Measurements from ENCODE around the gene APLF.
"Not testable (repeated sequence)": the region's sequence is repeated elsewhere in the genome, so short reads cannot be mapped to it uniquely, and the experiment has no call there.

APLF gene

DNA sequence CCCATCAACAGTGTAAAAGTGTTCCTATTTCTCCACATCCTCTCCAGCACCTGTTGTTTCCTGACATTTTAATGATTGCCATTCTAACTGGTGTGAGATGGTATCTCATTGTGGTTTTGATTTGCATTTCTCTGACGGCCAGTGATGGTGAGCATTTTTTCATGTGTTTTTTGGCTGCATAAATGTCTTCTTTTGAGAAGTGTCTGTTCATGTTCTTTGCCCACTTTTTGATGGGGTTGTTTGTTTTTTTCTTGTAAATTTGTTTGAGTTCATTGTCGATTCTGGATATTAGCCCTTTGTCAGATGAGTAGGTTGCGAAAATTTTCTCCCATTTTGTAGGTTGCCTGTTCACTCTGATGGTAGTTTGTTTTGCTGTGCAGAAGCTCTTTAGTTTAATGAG is 21.0 kb upstream of the APLF start:
- not testable (repeated sequence) for H3K9me3 ChIP-seq (ENCODE audit: control insufficient read depth, low read length); H3K4me3 ChIP-seq (ENCODE audit: low read length); DNase-seq (ENCODE audit: low read depth); H3K9ac ChIP-seq (ENCODE audit: low read length); H3K4me1 ChIP-seq (ENCODE audit: control insufficient read depth, insufficient read depth, low read length); H3K36me3 ChIP-seq (ENCODE audit: control insufficient read depth, insufficient read depth, low read length, severe bottlenecking); H3K27me3 ChIP-seq (replicated peaks; ENCODE audit: control insufficient read depth, insufficient read depth, low read length)

- Histone ChIP-seq H3K9me3 (ENCODE audit: control insufficient read depth, low read length) (no peaks in the 10 kb centered on the region), H3K4me3 (ENCODE audit: low read length) (no peak overlapping the region), H3K9ac (ENCODE audit: low read length) (no peak overlapping the region), H3K4me1 (ENCODE audit: control insufficient read depth, insufficient read depth, low read length) (no peaks in the 10 kb centered on the region), H3K36me3 (ENCODE audit: control insufficient read depth, insufficient read depth, low read length, severe bottlenecking) (no peaks in the 10 kb centered on the region), H3K27me3 (replicated peaks; ENCODE audit: control insufficient read depth, insufficient read depth, low read length) (no peaks in the 10 kb centered on the region)
- DNase-seq (ENCODE audit: low read depth) = no peak
Measured at GRCh38 chr2:68447118-68447517, 20.3 kb upstream of the APLF start.

GRCh38 chr2:68448671-68449653 is 18.4 kb upstream of the APLF start:
- Histone ChIP-seq H3K36me3 (ENCODE audit: control insufficient read depth, insufficient read depth, low read length, severe bottlenecking) (no peaks in the 10 kb centered on the region), H3K9me3 (ENCODE audit: control insufficient read depth, low read length) (no peaks in the 10 kb centered on the region), H3K4me3 (ENCODE audit: low read length) (no peak overlapping the region), H3K27me3 (replicated peaks; ENCODE audit: control insufficient read depth, insufficient read depth, low read length) (no peaks in the 10 kb centered on the region), H3K9ac (ENCODE audit: low read length) (no peak overlapping the region), H3K4me1 (ENCODE audit: control insufficient read depth, insufficient read depth, low read length) (no peaks in the 10 kb centered on the region)
- no peak for DNase-seq (ENCODE audit: low read depth)

- H3K36me3 ChIP-seq (ENCODE audit: control insufficient read depth, insufficient read depth, low read length, severe bottlenecking) = no peaks in the 10 kb centered on the region
Measured at GRCh38 chr2:68452158-68452900, 15.1 kb upstream of the APLF start.

GRCh38 chr2:68453761-68454360 is 13.5 kb upstream of the APLF start:
- no peak overlapping the region for H3K4me3 ChIP-seq (ENCODE audit: low read length)
- H3K9ac ChIP-seq (ENCODE audit: low read length) = no peak overlapping the region
- H3K36me3 ChIP-seq (ENCODE audit: control insufficient read depth, insufficient read depth, low read length, severe bottlenecking) = no peaks in the 10 kb centered on the region
- peaks cover 4% of the 10 kb centered on the region for H3K4me1 ChIP-seq (ENCODE audit: control insufficient read depth, insufficient read depth, low read length)
- no peaks in the 10 kb centered on the region for H3K9me3 ChIP-seq (ENCODE audit: control insufficient read depth, low read length)
- DNase-seq (ENCODE audit: low read depth) = no peak
- no peaks in the 10 kb centered on the region for H3K27me3 ChIP-seq (replicated peaks; ENCODE audit: control insufficient read depth, insufficient read depth, low read length)

More at GRCh38 chr2:68452158-68452900, 15.1 kb upstream of the APLF start:
- Histone ChIP-seq H3K9ac (ENCODE audit: low read length) (no peak overlapping the region), H3K4me3 (ENCODE audit: low read length) (no peak overlapping the region), H3K9me3 (ENCODE audit: control insufficient read depth, low read length) (no peaks in the 10 kb centered on the region), H3K27me3 (replicated peaks; ENCODE audit: control insufficient read depth, insufficient read depth, low read length) (no peaks in the 10 kb centered on the region), H3K4me1 (ENCODE audit: control insufficient read depth, insufficient read depth, low read length) (no peaks in the 10 kb centered on the region)
- no peak for DNase-seq (ENCODE audit: low read depth)

- no peaks in the 10 kb centered on the region for H3K9me3 ChIP-seq (ENCODE audit: control insufficient read depth, low read length)
- H3K27me3 ChIP-seq (replicated peaks; ENCODE audit: control insufficient read depth, insufficient read depth, low read length) = no peaks in the 10 kb centered on the region
- H3K4me3 ChIP-seq (ENCODE audit: low read length) = no peak overlapping the region
- peaks cover 6% of the 10 kb centered on the region for H3K4me1 ChIP-seq (ENCODE audit: control insufficient read depth, insufficient read depth, low read length)
- H3K36me3 ChIP-seq (ENCODE audit: control insufficient read depth, insufficient read depth, low read length, severe bottlenecking) = no peaks in the 10 kb centered on the region
- H3K9ac ChIP-seq (ENCODE audit: low read length) = no peak overlapping the region
- DNase-seq (ENCODE audit: low read depth) = no peak
Measured at GRCh38 chr2:68454719-68455118, 12.7 kb upstream of the APLF start.

GRCh38 chr2:68456198-68456597 is 11.2 kb upstream of the APLF start:
- Histone ChIP-seq H3K4me3 (ENCODE audit: low read length) (no peak overlapping the region), H3K4me1 (ENCODE audit: control insufficient read depth, insufficient read depth, low read length) (peaks cover 6% of the 10 kb centered on the region), H3K9ac (ENCODE audit: low read length) (no peak overlapping the region), H3K27me3 (replicated peaks; ENCODE audit: control insufficient read depth, insufficient read depth, low read length) (no peaks in the 10 kb centered on the region), H3K9me3 (ENCODE audit: control insufficient read depth, low read length) (no peaks in the 10 kb centered on the region), H3K36me3 (ENCODE audit: control insufficient read depth, insufficient read depth, low read length, severe bottlenecking) (no peaks in the 10 kb centered on the region)
- no peak for DNase-seq (ENCODE audit: low read depth)

DNA sequence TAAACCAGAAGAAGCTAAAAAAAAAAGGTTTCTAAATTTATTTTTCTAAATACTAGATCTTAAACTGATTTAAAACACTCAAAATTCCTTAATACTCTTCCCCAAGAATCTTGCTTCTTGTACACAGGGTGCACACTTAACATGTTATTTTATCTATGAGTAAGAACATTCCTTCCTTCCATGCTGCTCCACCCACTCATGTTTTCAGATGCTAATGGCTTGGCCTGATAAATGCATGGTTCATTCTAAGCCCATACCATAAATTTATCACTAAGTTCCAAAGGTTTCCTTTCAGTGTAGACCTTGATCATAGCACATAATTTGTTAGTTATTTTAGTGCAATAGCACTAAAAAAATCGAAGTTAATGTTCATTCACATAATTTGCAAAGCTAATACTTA is 8.4 kb upstream of the APLF start:
- DNase-seq (ENCODE audit: low read depth) = peak; percentile 57
- H3K9me3 ChIP-seq (ENCODE audit: control insufficient read depth, low read length) = no peaks in the 10 kb centered on the region
- peaks cover 6% of the 10 kb centered on the region for H3K4me1 ChIP-seq (ENCODE audit: control insufficient read depth, insufficient read depth, low read length)
- no peaks in the 10 kb centered on the region for H3K36me3 ChIP-seq (ENCODE audit: control insufficient read depth, insufficient read depth, low read length, severe bottlenecking)
- H3K27me3 ChIP-seq (replicated peaks; ENCODE audit: control insufficient read depth, insufficient read depth, low read length) = no peaks in the 10 kb centered on the region
- H3K9ac ChIP-seq (ENCODE audit: low read length) = no peak overlapping the region
- no peak overlapping the region for H3K4me3 ChIP-seq (ENCODE audit: low read length)

DNA sequence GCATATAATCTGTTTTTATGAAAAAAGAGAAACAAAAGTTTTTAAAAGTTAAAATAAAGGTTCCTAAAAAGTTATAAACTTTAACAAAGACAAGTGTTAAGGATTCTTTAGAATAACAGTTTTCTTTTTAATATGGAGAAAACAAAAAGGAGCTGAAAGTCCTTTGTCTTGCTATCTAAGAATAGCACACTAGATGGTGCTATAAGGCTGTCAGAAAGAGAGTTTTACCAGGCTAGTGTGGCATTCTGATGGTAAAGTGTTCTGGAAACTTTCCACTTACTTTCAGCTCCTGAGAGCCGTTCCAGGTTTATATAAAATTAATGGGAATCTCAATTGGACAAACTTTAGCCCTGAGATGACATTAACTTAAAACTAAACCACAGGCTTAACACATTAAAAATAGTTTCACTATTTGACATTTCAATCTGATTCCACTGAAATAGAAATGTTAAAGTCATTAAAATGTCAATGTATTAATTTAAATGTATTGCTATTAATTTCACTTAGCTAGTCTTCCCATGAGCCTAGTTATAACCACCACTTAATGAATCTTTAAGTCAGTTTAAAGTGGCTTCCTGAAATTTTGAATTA is 4.0 kb upstream of the APLF start:
- no peak overlapping the region for H3K9ac ChIP-seq (ENCODE audit: low read length)
- H3K27me3 ChIP-seq (replicated peaks; ENCODE audit: control insufficient read depth, insufficient read depth, low read length) = no peaks in the 10 kb centered on the region
- DNase-seq (ENCODE audit: low read depth) = peak; percentile 86
- no peaks in the 10 kb centered on the region for H3K9me3 ChIP-seq (ENCODE audit: control insufficient read depth, low read length)
- peaks cover 16% of the 10 kb centered on the region for H3K4me1 ChIP-seq (ENCODE audit: control insufficient read depth, insufficient read depth, low read length)
- no peak overlapping the region for H3K4me3 ChIP-seq (ENCODE audit: low read length)
- H3K36me3 ChIP-seq (ENCODE audit: control insufficient read depth, insufficient read depth, low read length, severe bottlenecking) = no peaks in the 10 kb centered on the region

GRCh38 chr2:68464651-68465050 is 2.7 kb upstream of the APLF start:
- H3K4me3 ChIP-seq (ENCODE audit: low read length) = no peak overlapping the region
- H3K4me1 ChIP-seq (ENCODE audit: control insufficient read depth, insufficient read depth, low read length) = peaks cover 22% of the 10 kb centered on the region
- no peaks in the 10 kb centered on the region for H3K9me3 ChIP-seq (ENCODE audit: control insufficient read depth, low read length)
- H3K36me3 ChIP-seq (ENCODE audit: control insufficient read depth, insufficient read depth, low read length, severe bottlenecking) = no peaks in the 10 kb centered on the region
- H3K9ac ChIP-seq (ENCODE audit: low read length) = no peak overlapping the region
- H3K27me3 ChIP-seq (replicated peaks; ENCODE audit: control insufficient read depth, insufficient read depth, low read length) = no peaks in the 10 kb centered on the region
- DNase-seq (ENCODE audit: low read depth) = no peak

All from adipocyte (in vitro differentiated cells).